IMR-90 (cell line): ENCODE measurements around the gene HORMAD2. TPM values are rescaled to one million over a fixed set of nuclear protein-coding genes. Genes with fewer than 3 reads are reported as not detected.

Experiments
- ATAC-seq: fragments of 200-7000 bp; cut with Tn5 transposase; 2 replicates; pipeline ENCODE4 v1.9.1; 2020; ENCODE audit warnings: low read depth, mild to moderate bottlenecking, moderate library complexity
- BruUV-seq: library from RNA; stranded (reverse); fragments of 400-500 nt; replicated peaks from 2 replicates; lab custom pipeline; 2021; lab: Mats Ljungman, UMichigan
- CTCF ChIA-PET: fragments of 300-600 bp; formaldehyde crosslinking; extraction: SDS; loops from one replicate; lab custom pipeline; 2021; ENCODE audit warnings: antibody characterized with exemption; lab: Yijun Ruan, JAX
- POLR2A ChIA-PET: fragments of 300-600 bp; sonication (Branson Sonifier 250); formaldehyde crosslinking; loops from one replicate; lab custom pipeline; 2022; ENCODE audit warnings: antibody characterized with exemption; ENCODE audit not compliant: unreplicated experiment; lab: Charles Lee
- DNase-seq: peaks from one replicate; pipeline ENCODE4 v3.0.0; 2013
- H2AFZ ChIP-seq: replicated peaks from 2 replicates; pipeline ENCODE3; 2013; ENCODE audit warnings: low read length, mild to moderate bottlenecking; ENCODE audit not compliant: poor library complexity
- H2AK5ac ChIP-seq: 2 replicates; pipeline ENCODE4 v1.6.1; 2013; ENCODE audit warnings: low read depth, low read length, inconsistent platforms
- H2AK9ac ChIP-seq: replicated peaks from 2 replicates; pipeline ENCODE3; 2013; ENCODE audit warnings: mild to moderate bottlenecking, low read depth, low read length, moderate library complexity; ENCODE audit not compliant: poor library complexity
- H2BK120ac ChIP-seq: 2 replicates; pipeline ENCODE4 v1.6.1; 2013; ENCODE audit warnings: low read depth, low read length, inconsistent platforms
- H2BK15ac ChIP-seq: 3 replicates; pipeline ENCODE4 v1.6.1; 2013; ENCODE audit warnings: low read depth, low read length, inconsistent platforms
- H2BK20ac ChIP-seq: 2 replicates; pipeline ENCODE4 v1.6.1; 2013; ENCODE audit warnings: low read depth, mild to moderate bottlenecking, inconsistent platforms, low read length, moderate library complexity
- H2BK5ac ChIP-seq: 2 replicates; pipeline ENCODE4 v1.6.1; 2013; ENCODE audit warnings: mild to moderate bottlenecking, low read depth, low read length, inconsistent platforms; ENCODE audit not compliant: poor library complexity, severe bottlenecking
- H3K14ac ChIP-seq: replicated peaks from 2 replicates; pipeline ENCODE4 v1.6.1; 2013; ENCODE audit warnings: low read depth, low read length, inconsistent platforms
- H3K18ac ChIP-seq: 2 replicates; pipeline ENCODE4 v1.6.1; 2013; ENCODE audit warnings: low read depth, low read length, control low read depth
- H3K23ac ChIP-seq: 2 replicates; pipeline ENCODE4 v1.6.1; 2013; ENCODE audit warnings: low read depth, low read length, inconsistent platforms
- H3K27ac ChIP-seq: 2 replicates; pipeline ENCODE4 v1.5.1; 2013; ENCODE audit warnings: mild to moderate bottlenecking, control low read depth, low read length; ENCODE audit not compliant: insufficient read depth
- H3K27me3 ChIP-seq: 2 replicates; pipeline ENCODE4 v1.6.1; 2013; ENCODE audit warnings: low read length; ENCODE audit not compliant: control insufficient read depth, insufficient read depth
- H3K36me3 ChIP-seq: 2 replicates; pipeline ENCODE4 v1.6.1; 2013; ENCODE audit warnings: low read length, mixed read lengths; ENCODE audit not compliant: control insufficient read depth, insufficient read depth
- H3K4ac ChIP-seq: 2 replicates; pipeline ENCODE4 v1.6.1; 2013; ENCODE audit warnings: low read depth, low read length, inconsistent platforms
- H3K4me1 ChIP-seq: 2 replicates; pipeline ENCODE4 v1.6.1; 2013; ENCODE audit warnings: low read length, mixed read lengths; ENCODE audit not compliant: control insufficient read depth, insufficient read depth
- H3K4me2 ChIP-seq: 2 replicates; pipeline ENCODE4 v1.6.1; 2013; ENCODE audit warnings: low read depth, mild to moderate bottlenecking, control low read depth, low read length, moderate library complexity
- H3K4me3 ChIP-seq: 2 replicates; pipeline ENCODE4 v1.5.1; 2013; ENCODE audit warnings: low read depth, mild to moderate bottlenecking, control low read depth, low read length, moderate library complexity; ENCODE audit not compliant: insufficient read depth
- H3K56ac ChIP-seq: 2 replicates; pipeline ENCODE4 v1.6.1; 2013; ENCODE audit warnings: low read length, inconsistent platforms; ENCODE audit not compliant: insufficient read depth; ENCODE audit errors: extremely low read depth
- H3K79me1 ChIP-seq, 2 experiments: 2 replicates each; pipeline ENCODE4 v1.6.1; 2013; ENCODE audit warnings: low read length in 2 of 2, inconsistent platforms in 1 of 2, low read depth in 1 of 2
- H3K9ac ChIP-seq: 2 replicates; pipeline ENCODE4 v1.6.1; 2013; ENCODE audit warnings: low read depth, low read length, control low read depth
- H3K9me1 ChIP-seq: 2 replicates; pipeline ENCODE4 v1.6.1; 2013; ENCODE audit warnings: low read length, inconsistent platforms; ENCODE audit not compliant: insufficient read depth
- H3K9me3 ChIP-seq: 2 replicates; pipeline ENCODE4 v1.6.1; 2013; ENCODE audit warnings: low read length; ENCODE audit not compliant: control insufficient read depth, insufficient read depth
- H4K20me1 ChIP-seq: 2 replicates; pipeline ENCODE4 v1.6.1; 2013; ENCODE audit warnings: low read length, inconsistent platforms; ENCODE audit not compliant: insufficient read depth
- H4K5ac ChIP-seq: 2 replicates; pipeline ENCODE4 v1.6.1; 2013; ENCODE audit warnings: mild to moderate bottlenecking, low read depth, low read length, control low read depth
- H4K8ac ChIP-seq, 2 experiments: 2 replicates each; pipeline ENCODE4 v1.6.1; 2013; ENCODE audit warnings: low read depth in 2 of 2, low read length in 2 of 2, control low read depth in 1 of 2, inconsistent platforms in 1 of 2
- H4K91ac ChIP-seq: 2 replicates; pipeline ENCODE4 v1.6.1; 2013; ENCODE audit warnings: low read depth, low read length, inconsistent platforms; ENCODE audit not compliant: insufficient read depth
- CHD1 ChIP-seq: IDR thresholded peaks from 2 replicates; pipeline ENCODE4 v1.6.1; 2012; ENCODE audit warnings: low read depth, low read length, improper control_type of control experiment
- MAFK ChIP-seq: IDR thresholded peaks from 2 replicates; pipeline ENCODE4 v1.6.1; 2012; ENCODE audit warnings: low read depth, low read length, improper control_type of control experiment
- MAZ ChIP-seq: IDR thresholded peaks from 2 replicates; pipeline ENCODE4 v1.6.1; 2012; ENCODE audit warnings: low read depth, mild to moderate bottlenecking, low read length, improper control_type of control experiment, moderate library complexity, borderline replicate concordance
- MXI1 ChIP-seq: IDR thresholded peaks from 2 replicates; pipeline ENCODE4 v1.6.1; 2012; ENCODE audit warnings: low read depth, mild to moderate bottlenecking, low read length, moderate library complexity, borderline replicate concordance
- NFE2L2 ChIP-seq: fragments of 150-350 bp; IDR thresholded peaks from 2 replicates; pipeline ENCODE4 v1.6.1; 2016; ENCODE audit warnings: low read depth, mild to moderate bottlenecking, low read length
- RCOR1 ChIP-seq: IDR thresholded peaks from 2 replicates; pipeline ENCODE4 v1.6.1; 2012; ENCODE audit warnings: mild to moderate bottlenecking, low read length, improper control_type of control experiment; ENCODE audit not compliant: insufficient replicate concordance
- RFX5 ChIP-seq: IDR thresholded peaks from 2 replicates; pipeline ENCODE4 v1.8.0; 2012; ENCODE audit warnings: low read depth, mild to moderate bottlenecking, low read length, moderate library complexity
- WGBS, 2 experiments: methylation state at CpG; one replicate each; pipeline versions ENCODE4 v1.1.5 to v1.1.7; 2013; ENCODE audit warnings: missing lambda C conversion rate in 2 of 2; ENCODE audit not compliant: insufficient read length in 1 of 2; ENCODE audit errors: extremely low coverage in 2 of 2; 5-methylcytosine and 5-hydroxymethylcytosine counted together
- dilution Hi-C: fragments of 300-500 bp; cut with HindIII; formaldehyde crosslinking; loops from one replicate; pipeline ENCODE4 v1.14.3; 2018; ENCODE audit warnings: low sequenced_read_pairs; ENCODE audit not compliant: unreplicated experiment
- in situ Hi-C: fragments of 300-500 bp; cut with MboI; formaldehyde crosslinking; loops from 3 replicates; pipeline ENCODE4 v1.14.3; 2019; ENCODE audit warnings: low sequenced_read_pairs, inconsistent platforms, mixed read lengths
- intact Hi-C: fragments of 100-400 bp; cut with micrococcal nuclease; formaldehyde crosslinking; loops from 2 replicates; pipeline ENCODE4 v1.10.0; 2022
- polyA plus RNA-seq, 3 experiments: library from polyadenylated mRNA; depleted of rRNA; stranded (reverse); fragments of >200 nt; gene quantifications; 2 replicates each; pipeline ENCODE4 v1.2.3, GENCODE V29; 2012; ENCODE audit warnings: low replicate concordance in 1 of 3
- total RNA-seq: library from RNA; depleted of rRNA; stranded (reverse); fragments of >200 nt; gene quantifications from 2 replicates; pipeline ENCODE4 v1.2.3, GENCODE V29; 2012
- TF ChIP-seq, protein P1 (sequence below): fragments of 150-350 bp; IDR thresholded peaks from 2 replicates; pipeline ENCODE4 v1.6.1; 2017; ENCODE audit warnings: mild to moderate bottlenecking, antibody characterized with exemption, low read length, low read depth

HORMAD2 gene
- total and polyA plus RNA-seq, 2 of the 4 experiments (the other 2 are of a cell fraction), result not detected

DNA sequence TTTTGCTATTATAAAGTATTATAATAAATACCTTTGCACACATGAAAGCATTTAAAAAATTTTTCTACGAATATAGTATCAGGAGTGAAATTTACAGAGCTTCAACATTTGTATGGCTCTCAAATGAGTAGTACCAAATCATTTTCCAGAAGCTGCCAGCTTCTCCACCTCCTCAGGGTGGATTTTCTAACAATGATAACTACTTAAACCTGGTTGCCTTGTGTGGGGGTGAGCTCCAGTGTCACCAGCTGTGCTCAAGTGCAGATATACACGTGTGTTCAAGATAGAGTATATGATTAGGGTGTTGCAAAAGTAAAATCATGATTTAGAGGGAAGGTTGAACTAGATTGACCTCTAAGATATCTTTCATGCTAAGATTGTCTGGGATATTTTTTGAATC is 48.2 kb downstream of the HORMAD2 start:
- peaks cover 1% of the 10 kb centered on the region for H3K4me1 ChIP-seq
- H3K18ac ChIP-seq, result peak overlapping the region; percentile 77; the same call in 1 of the 2 replicates
- no peaks in the 10 kb centered on the region for H3K79me1 ChIP-seq

More for the DNA sequence above, 48.2 kb downstream of the HORMAD2 start:
- BruUV-seq, result no TSS peak
- in situ Hi-C loops (no loop called here), dilution Hi-C loops (no loop called here), intact Hi-C loops (no loop called here)
- H2AK9ac ChIP-seq, result no peak overlapping the region
- ATAC-seq (no peak), DNase-seq (no peak)
- H2AFZ ChIP-seq, result no peak overlapping the region
- H3K9me3 ChIP-seq, result no peaks in the 10 kb centered on the region
- no peaks in the 10 kb centered on the region for H4K20me1 ChIP-seq
- peak overlapping the region; percentile 30 for H2BK5ac ChIP-seq
- no peak overlapping the region for H3K4me2 ChIP-seq
- H2AK5ac ChIP-seq, result peak overlapping the region; percentile 84
- H2BK15ac ChIP-seq, result peak overlapping the region; percentile 15; the same call in 1 of the 3 replicates
- peak overlapping the region; percentile 21; the same call in 1 of the 2 replicates for H3K56ac ChIP-seq
- H3K4ac ChIP-seq, result 0 out of 2 replicates have a peak overlapping the region, but pooled peaks have one; percentile 20
- H3K9ac ChIP-seq, result no peak overlapping the region
- H3K4me3 ChIP-seq, result no peak overlapping the region
- H3K27ac ChIP-seq, result peak overlapping the region; percentile 48; the same call in 1 of the 2 replicates
- TF ChIP-seq RCOR1 (no peak), MXI1 (no peak), CHD1 (no peak), NFE2L2 (no peak), MAFK (no peak), MAZ (no peak), RFX5 (no peak)
- TF ChIP-seq, protein P1, sequence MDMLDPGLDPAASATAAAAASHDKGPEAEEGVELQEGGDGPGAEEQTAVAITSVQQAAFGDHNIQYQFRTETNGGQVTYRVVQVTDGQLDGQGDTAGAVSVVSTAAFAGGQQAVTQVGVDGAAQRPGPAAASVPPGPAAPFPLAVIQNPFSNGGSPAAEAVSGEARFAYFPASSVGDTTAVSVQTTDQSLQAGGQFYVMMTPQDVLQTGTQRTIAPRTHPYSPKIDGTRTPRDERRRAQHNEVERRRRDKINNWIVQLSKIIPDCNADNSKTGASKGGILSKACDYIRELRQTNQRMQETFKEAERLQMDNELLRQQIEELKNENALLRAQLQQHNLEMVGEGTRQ, result no peak
- H4K91ac ChIP-seq, result peak overlapping the region; percentile 26; the same call in 1 of the 2 replicates
- POLR2A ChIA-PET, result no interaction called here
- H2BK20ac ChIP-seq, result 0 out of 2 replicates have a peak overlapping the region, but pooled peaks have one; percentile 26
- WGBS, 2 experiments, result no CpG with 5 or more reads among the region's 2 CpGs
- no peaks in the 10 kb centered on the region for H3K27me3 ChIP-seq
- H4K8ac ChIP-seq, result no peak overlapping the region; a peak in 1 of 4 replicates
- no peaks in the 10 kb centered on the region for H3K36me3 ChIP-seq
- peak overlapping the region; percentile 83; the same call in 1 of the 2 replicates for H4K5ac ChIP-seq
- H3K9me1 ChIP-seq, result no peaks in the 10 kb centered on the region
- H3K23ac ChIP-seq, result no peak overlapping the region
- CTCF ChIA-PET, result interaction anchor here (0.7 kb wide), 1 partner anchor 80 kb away, joined by 8 read pairs; no protein-coding TSS in a partner anchor
- H2BK120ac ChIP-seq, result peak overlapping the region; percentile 26; the same call in 1 of the 2 replicates
- H3K14ac ChIP-seq, result no peak overlapping the region; the same call in 1 of the 2 replicates
